HG02943 (cell line): ENCODE results near the gene COL25A1.
"Not testable (repeated sequence)": the region's sequence is repeated elsewhere in the genome, so short reads cannot be mapped to it uniquely, and the experiment has no call there.

Experiments used
- ATAC-seq: cut with Tn5 transposase; IDR thresholded peaks from one replicate; pipeline ENCODE4 v1.9.1; 2021; ENCODE audit warnings: mild to moderate bottlenecking, low read depth, moderate library complexity; ENCODE audit not compliant: unreplicated experiment

Gene COL25A1

DNA sequence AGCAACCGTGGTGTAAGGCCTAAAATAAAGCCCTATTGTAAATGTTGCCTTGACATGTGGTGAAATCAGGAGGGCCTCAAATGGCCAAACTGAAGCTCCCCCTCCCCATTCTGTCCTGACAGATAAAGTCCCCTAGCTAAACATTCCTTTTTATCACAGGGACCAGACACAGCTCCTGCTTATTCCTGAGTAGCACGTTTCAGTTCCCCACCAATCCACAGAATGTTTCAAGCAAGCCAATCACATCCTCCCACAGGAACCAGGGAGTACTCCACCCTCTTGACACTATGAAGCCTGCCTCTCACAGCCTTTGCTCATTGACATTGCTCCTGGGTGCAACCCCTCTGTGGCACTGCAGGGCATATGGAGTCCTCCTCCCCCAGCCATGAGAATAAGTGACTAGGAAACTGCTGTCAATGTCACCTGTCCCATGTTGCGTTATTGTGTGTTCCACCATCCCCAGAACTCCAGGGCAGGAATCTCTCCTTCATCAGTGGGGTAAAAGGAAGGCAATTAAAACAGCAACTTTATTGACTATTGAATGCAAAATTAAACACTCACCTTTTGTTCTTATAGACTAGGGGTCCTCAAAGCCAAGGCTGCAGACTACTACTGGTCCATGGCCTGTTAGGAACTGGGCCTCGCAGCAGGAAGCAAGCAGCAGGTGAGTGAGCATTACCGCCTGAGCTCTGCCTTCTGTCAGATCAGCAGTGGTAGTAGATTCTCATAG, 128.1 kb downstream of the COL25A1 start:
- ATAC-seq: no peak

DNA sequence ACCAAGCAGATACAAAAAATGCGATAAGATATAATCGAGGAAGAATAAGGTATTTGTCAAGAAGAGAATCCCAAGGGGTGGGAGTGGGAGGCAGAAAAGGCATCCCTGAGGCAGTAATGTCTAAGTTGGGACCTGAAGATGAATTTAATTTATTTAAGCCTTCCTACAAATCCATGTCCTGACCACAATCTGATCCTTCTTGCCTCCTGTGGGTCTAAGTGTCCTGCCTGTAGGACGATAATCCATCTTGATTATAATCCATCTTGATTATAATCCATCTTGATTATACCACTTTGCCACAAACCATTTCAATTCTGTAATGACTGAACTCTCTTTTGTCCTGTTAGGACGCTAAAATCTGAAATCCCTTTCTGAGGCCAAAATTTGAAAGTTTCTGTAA, 130.2 kb downstream of the COL25A1 start:
- no peak for ATAC-seq

GRCh38 chr4:109171070-109171469, 131.4 kb downstream of the COL25A1 start:
- ATAC-seq: no peak

DNA sequence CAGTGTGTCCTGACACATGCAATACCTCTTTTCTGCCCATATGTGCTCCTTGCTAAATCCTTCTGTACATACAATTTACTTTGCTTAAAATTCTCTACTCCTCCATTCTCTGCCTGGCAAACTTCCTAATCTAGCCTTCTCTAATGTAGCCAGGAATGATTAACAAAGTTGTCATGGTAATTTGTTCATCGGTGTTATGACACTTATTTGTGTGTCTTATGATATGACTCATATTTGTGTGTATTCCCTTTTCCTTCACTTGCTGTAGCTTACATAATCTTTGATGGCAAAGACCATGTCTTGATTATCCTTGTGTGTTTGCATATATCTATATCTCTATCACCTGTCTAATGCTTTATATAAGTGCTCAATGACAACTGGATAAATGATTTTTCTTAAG, 133.3 kb downstream of the COL25A1 start:
- no peak for ATAC-seq

- ATAC-seq: no peak
Observed at GRCh38 chr4:109166586-109166985, 135.9 kb downstream of the COL25A1 start.

- no peak for ATAC-seq
Observed at GRCh38 chr4:109166126-109166525, 136.3 kb downstream of the COL25A1 start.

GRCh38 chr4:109164011-109164410, 138.4 kb downstream of the COL25A1 start:
- no peak for ATAC-seq

DNA sequence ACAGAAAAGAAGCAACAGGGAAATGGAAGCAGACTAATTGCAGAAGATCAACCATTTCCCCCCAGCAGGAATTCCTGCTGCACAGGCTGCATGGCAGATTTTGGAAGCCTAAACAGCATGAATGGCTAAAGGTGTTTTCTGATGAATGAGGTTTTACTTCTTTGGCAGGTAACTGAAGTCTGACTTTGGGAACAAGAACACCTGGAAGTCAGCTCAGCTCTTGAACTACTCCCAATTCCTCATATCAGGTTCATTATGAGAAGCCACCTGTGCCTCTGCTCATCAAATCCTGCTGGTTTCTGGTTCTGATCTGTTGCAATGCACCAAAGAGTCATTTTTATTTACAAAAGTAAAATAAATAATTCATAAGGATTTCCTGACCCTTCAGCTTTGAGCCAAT, 139.0 kb downstream of the COL25A1 start:
- ATAC-seq: no peak

- ATAC-seq: no peak
Observed at GRCh38 chr4:109162759-109163158, 139.7 kb downstream of the COL25A1 start.

DNA sequence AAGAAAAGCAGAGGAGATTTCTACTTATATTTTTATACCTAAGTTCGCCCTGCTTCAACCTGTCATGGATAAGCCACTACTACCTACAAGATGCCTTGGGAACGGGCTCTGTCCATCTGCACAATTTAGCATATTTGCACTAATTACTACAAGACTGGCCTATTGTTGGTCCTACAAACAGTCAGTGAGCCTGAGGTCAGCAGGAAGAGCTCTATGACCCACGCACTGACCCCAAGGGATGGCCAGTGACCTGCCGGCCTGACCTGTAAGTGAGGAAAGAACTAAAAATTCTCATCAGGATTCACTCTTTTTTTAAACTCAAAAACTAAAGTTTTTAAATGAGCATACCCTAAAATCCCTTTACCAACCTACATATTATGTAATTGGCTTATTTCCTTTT, 142.0 kb downstream of the COL25A1 start:
- ATAC-seq: no peak

- ATAC-seq: no peak
Observed at GRCh38 chr4:109157696-109158095, 144.8 kb downstream of the COL25A1 start.

DNA sequence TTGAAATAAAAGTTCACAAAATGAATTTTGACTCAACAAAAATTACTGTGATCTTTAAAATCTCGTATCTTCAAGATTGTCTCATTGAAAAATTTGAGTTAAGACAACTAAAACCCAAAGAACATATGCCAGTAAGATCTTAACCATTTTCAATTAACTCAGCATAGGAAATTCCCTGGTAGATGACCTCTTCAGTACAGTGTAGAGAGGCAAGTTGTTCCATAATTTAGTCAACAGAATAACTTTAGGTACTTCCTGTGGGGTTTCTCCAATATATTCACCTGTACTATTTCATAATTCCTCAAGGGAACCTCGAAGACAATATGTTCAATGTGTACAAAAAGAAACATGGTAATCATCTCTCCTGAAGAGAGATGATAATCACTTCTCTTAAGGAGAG, 145.3 kb downstream of the COL25A1 start:
- ATAC-seq: no peak

GRCh38 chr4:109156356-109156755, 146.1 kb downstream of the COL25A1 start:
- no peak for ATAC-seq

DNA sequence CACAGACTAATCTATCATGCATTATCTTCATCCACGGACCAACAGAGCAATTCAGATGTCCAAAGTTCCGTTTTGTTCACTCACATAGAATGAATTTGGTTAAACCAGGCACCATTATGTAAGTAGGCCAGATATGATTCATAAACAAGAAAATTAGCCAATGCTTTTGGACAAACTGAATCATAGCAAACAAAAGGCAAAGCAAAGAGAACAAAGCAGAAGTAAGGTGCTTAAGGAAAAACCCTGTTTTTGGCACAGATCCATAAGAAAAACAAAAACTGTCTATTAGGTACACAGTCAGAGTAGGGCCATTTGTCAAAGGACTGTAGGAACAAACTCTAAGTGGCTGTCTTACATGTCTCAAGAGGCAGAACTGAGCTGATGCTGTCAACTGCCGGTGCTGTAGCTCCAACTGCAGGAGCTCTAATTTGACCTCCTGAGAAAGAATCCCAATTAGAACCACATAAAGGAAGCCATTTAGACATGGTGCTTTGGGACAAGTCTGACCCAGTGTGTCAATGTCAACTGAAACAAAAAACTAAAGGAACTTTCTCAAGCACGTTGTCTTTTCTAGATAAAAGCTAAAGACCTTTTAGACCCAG, 146.7 kb downstream of the COL25A1 start:
- no peak for ATAC-seq

DNA sequence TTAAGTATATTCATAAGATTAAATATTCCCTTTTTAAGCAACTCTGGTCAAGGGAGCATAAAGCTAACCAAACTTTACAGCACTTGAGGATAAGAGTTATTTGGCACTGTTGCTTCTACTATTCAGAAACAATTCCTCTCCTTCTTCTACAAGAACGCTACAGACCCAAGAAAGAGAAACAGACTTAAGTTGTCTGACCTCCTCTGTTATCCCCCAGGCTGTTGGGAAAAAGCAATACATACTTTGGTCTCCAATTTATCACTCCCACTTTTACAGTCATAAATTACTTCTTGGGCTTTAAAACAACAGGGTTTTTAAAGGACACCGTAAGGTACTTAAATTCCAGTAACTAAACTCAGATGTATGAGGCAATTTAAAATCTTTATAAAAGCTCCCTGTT, 147.4 kb downstream of the COL25A1 start:
- ATAC-seq: no peak

DNA sequence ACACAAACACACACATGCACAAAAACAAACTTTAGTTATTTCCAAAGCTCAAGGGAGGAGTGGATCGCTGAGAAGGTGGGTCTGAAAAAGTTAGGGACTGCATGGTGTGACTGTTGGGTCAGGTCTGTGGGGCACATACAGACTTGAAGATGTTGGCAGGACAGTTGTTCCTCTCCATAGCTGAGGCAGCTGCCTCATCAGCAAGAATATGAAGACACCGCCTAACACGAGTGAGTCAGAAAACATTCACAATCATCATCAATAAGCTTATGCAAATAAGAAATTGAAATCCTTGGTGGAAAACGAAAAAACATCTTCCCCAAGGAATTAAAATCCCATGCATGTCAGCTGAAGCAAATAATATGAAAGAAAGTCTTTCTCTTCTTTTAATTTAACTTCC, 148.0 kb downstream of the COL25A1 start:
- ATAC-seq: no peak

DNA sequence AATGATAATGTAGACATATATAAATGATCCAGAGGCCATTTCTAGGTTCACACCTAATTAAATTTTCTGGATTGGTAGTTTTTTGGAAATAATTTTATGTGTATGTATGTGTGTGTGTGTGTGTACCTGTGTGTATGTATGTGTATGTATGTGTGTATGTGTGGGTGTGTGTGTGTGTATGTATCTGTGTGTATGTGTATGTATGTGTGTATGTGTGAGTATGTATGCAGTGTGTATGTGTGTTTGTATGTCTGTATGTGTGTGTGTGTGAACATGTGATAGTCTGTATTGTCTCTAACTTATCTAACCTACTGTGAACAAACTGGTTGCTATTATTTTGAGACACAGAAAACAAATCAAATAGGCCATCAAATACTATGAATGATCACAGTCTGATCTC, 152.6 kb downstream of the COL25A1 start:
- no peak for ATAC-seq

DNA sequence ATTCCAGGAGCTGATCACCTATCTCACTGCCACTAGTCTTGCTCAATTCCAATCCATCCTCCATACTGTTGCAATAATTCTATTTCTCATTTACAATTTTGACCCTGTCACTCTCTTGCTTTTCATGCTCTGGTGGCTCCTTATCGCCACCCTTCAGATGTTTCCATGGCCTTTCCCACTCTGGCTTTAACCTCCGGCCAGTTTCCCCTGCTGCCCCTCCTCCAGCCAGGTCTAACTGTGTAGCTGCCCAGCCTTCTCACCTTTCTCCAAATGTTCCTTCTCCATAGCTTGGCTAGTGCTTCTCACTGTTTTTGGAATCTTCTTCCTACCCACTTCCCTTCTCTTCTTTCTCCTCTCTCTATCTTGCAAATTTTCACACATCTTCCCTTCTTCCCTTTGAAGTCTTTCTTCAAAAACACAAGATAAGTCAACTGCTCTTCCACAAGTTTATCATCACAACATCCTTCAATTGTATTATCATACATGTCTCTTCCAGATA, 153.8 kb downstream of the COL25A1 start:
- no peak for ATAC-seq

DNA sequence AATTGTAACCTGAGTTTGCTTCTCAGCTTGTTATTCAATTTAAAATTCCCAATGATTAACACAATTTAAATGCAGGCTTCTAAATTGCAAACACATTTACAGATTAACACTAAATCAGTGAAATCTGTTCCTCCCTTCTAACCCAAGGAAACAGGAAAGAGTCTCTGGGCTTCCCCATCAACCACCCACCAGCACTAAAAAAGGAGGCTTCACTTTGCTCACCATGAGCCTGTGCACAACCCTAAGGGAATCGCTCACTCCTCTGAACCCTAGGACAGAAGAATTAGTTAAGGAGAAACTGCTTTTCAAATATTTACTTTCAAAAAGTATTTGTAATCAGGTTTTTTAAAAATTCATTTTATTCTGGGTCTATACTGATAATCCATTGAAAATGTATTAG, 155.3 kb downstream of the COL25A1 start:
- no peak for ATAC-seq

DNA sequence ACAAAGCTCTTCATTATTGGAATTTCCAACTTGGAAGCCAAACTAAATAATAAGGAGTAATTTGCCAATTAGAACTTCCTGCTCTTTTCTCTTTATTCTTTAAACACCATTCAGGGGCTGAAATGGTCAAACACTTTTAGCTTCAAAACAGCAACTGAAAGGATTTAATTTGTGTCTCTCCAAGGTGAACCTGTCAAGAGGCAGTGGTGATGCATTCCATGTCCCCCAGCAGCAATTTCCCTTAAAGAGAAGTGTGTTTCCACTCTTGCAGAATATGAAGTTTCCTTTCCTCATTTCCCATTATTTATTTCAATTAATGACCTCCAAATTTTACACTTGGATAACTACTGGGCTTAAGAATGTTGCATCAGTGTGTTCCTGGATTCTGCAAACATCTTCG, 156.0 kb downstream of the COL25A1 start:
- ATAC-seq: no peak

GRCh38 chr4:109138125-109138524, 164.3 kb downstream of the COL25A1 start:
- ATAC-seq: not testable (repeated sequence)

GRCh38 chr4:109134921-109135320, 167.5 kb downstream of the COL25A1 start:
- ATAC-seq: no peak
